Measurements from ENCODE around the gene DAZ4.
"Not testable (repeated sequence)": the region's sequence is repeated elsewhere in the genome, so short reads cannot be mapped to it uniquely, and the experiment has no call there.

DAZ4 gene
- 0 reads per million in 2 donors for total RNA-seq

GRCh38 chrY:24833619-24834018 is at the start of gene DAZ4:
Gene DAZ4 (plus strand): TSS chrY:24833919. CDS start chrY:24834127, 208 bp downstream.
- not testable (repeated sequence) for DNase-seq

GRCh38 chrY:24813293-24813692 is 20.4 kb upstream of the DAZ4 start, which contains the start of gene DAZ3:
Gene DAZ3 (minus strand): TSS chrY:24813393. CDS start chrY:24813185, 208 bp downstream.
- not testable (repeated sequence) for DNase-seq

GRCh38 chrY:24821836-24822235 is 11.9 kb upstream of the DAZ4 start:
- not testable (repeated sequence) for DNase-seq

DNA sequence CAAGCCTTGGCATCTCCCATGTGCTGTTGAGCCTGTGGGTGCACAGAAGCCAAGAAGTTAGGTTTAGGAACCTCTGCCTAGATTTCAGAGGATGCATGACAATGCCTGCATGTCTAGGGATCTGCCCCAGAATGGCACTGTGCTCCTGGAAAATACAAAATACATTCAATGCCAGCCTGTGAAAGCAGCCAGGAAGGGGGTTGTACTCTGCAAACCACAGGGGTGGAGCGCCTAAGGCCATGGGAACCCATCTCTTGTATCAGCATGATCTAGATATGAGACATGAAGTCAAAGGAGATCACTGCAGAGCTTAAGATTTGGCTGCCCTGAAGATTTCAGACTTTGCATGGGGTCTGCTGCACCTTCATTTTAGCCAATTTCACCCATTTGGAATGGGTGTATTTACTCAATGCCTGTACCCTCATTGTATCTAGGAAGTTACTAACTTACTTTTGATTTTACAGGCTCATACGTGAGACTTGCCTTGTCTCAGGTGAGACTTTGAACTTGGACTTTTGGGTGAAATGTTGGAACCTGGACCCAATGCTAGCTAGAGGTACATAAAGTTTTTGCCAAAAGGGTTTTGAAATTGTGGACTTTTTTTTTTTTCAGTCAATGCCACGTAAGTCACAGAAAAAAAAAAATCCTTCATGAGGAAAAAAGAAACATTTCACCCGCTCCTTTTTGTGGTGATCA is 9.4 kb upstream of the DAZ4 start:
- not testable (repeated sequence) for DNase-seq

- not testable (repeated sequence) for DNase-seq
Measured at GRCh38 chrY:24825069-24825468, 8.7 kb upstream of the DAZ4 start.
